Camera-type eye (tissue), 1 donor: ENCODE results near the gene IL18BP. TPM values are rescaled to one million over a fixed set of nuclear protein-coding genes. Genes with fewer than 3 reads are reported as not detected.

Source experiments
- total RNA-seq: library from RNA; depleted of rRNA; stranded (reverse); fragments of >200 nt; gene quantifications from one replicate; pipeline ENCODE4 v1.2.3, GENCODE V29; 2014

The IL18BP gene
- 8.2 TPM for total RNA-seq

GRCh38 chr11:71998649-71999310 is at the start of gene IL18BP:
Gene IL18BP (plus strand): TSS chr11:71998909. CDS start chr11:71999985, 1,076 bp downstream.

Other genes with a start within 250 kb of the IL18BP start
- not detected for gene DEFB108B, start 165.7 kb upstream of the IL18BP start, total RNA-seq
- not detected for gene DEFB131B, start 120.5 kb upstream of the IL18BP start, total RNA-seq
- 9.2 TPM for gene XNDC1N, start 70.3 kb upstream of the IL18BP start, total RNA-seq
- gene RNF121, start 69.9 kb upstream of the IL18BP start, total RNA-seq, result 53.9 TPM
- gene NUMA1, start 81.6 kb downstream of the IL18BP start, total RNA-seq, result 292 TPM
- gene LRRC51, start 81.9 kb downstream of the IL18BP start, total RNA-seq, result 11.3 TPM
- gene LAMTOR1, start 104.4 kb downstream of the IL18BP start, total RNA-seq, result 51.8 TPM
- gene TOMT, start 107.0 kb downstream of the IL18BP start, total RNA-seq, result not detected
- 16.5 TPM for gene ANAPC15, start 113.8 kb downstream of the IL18BP start, total RNA-seq
- gene FOLR3, start 136.8 kb downstream of the IL18BP start, total RNA-seq, result not detected
- 4.8 TPM for gene FOLR1, start 193.2 kb downstream of the IL18BP start, total RNA-seq
- gene FOLR2, start 217.9 kb downstream of the IL18BP start, total RNA-seq, result 11.8 TPM
- 68.7 TPM for gene INPPL1, start 225.9 kb downstream of the IL18BP start, total RNA-seq
- gene PHOX2A, start 245.3 kb downstream of the IL18BP start, total RNA-seq, result not detected